AG04449 (cell line): ENCODE measurements around the gene GLB1L.

Experiments
- CTCF ChIA-PET: fragments of 350-600 bp; formaldehyde crosslinking; extraction: SDS; loops from one replicate; lab custom pipeline; 2021; ENCODE audit warnings: antibody characterized with exemption; lab: Yijun Ruan, JAX
- POLR2A ChIA-PET: fragments of 400-600, 350-600 bp; formaldehyde crosslinking; extraction: SDS; loops from one replicate; lab custom pipeline; 2020; ENCODE audit warnings: antibody characterized with exemption, inconsistent platforms; lab: Yijun Ruan, JAX
- DNase-seq: peaks from one replicate; pipeline ENCODE4 v3.0.0-alpha.2; 2010; ENCODE audit warnings: low read depth, low spot score
- H3K4me3 ChIP-seq: 2 replicates; pipeline ENCODE4 v1.5.1; 2011; ENCODE audit warnings: low read depth, mild to moderate bottlenecking, control low read depth, low read length
- TF ChIP-seq, protein P1 (sequence below): IDR thresholded peaks from one replicate; pipeline ENCODE4 v1.5.1; 2011; ENCODE audit warnings: mild to moderate bottlenecking, moderate library complexity, low read length, control low read depth, inconsistent platforms; ENCODE audit not compliant: insufficient read depth; ENCODE audit errors: missing control alignments

Gene GLB1L

GRCh38 chr2:219245148-219245898 is at the start of gene GLB1L, which contains the start of gene STK16:
GLB1L (minus strand) TSS chr2:219245444; CDS start chr2:219243573, 1,871 bp downstream.
STK16 (plus strand) TSS chr2:219245479; CDS start chr2:219246000, 521 bp downstream.
- ChIA-PET POLR2A (interaction anchor here (0.7 to 1.8 kb wide), 9 partner anchors 8 to 50 kb away, joined by 3 to 17 read pairs (median 4); partner anchors contain the start of genes ABCB6, ANKZF1, ATG9A and DNAJB2), CTCF (interaction anchor here (0.5 to 2.6 kb wide), 7 partner anchors 11 to 1854 kb away, joined by 3 to 35 read pairs (median 5); partner anchors contain the start of gene ANKZF1)
- DNase-seq: peak; percentile 57
- TF ChIP-seq, protein P1, sequence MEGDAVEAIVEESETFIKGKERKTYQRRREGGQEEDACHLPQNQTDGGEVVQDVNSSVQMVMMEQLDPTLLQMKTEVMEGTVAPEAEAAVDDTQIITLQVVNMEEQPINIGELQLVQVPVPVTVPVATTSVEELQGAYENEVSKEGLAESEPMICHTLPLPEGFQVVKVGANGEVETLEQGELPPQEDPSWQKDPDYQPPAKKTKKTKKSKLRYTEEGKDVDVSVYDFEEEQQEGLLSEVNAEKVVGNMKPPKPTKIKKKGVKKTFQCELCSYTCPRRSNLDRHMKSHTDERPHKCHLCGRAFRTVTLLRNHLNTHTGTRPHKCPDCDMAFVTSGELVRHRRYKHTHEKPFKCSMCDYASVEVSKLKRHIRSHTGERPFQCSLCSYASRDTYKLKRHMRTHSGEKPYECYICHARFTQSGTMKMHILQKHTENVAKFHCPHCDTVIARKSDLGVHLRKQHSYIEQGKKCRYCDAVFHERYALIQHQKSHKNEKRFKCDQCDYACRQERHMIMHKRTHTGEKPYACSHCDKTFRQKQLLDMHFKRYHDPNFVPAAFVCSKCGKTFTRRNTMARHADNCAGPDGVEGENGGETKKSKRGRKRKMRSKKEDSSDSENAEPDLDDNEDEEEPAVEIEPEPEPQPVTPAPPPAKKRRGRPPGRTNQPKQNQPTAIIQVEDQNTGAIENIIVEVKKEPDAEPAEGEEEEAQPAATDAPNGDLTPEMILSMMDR: no peak
- H3K4me3 ChIP-seq: peak within 1 kb of the TSS; percentile 98

DNA sequence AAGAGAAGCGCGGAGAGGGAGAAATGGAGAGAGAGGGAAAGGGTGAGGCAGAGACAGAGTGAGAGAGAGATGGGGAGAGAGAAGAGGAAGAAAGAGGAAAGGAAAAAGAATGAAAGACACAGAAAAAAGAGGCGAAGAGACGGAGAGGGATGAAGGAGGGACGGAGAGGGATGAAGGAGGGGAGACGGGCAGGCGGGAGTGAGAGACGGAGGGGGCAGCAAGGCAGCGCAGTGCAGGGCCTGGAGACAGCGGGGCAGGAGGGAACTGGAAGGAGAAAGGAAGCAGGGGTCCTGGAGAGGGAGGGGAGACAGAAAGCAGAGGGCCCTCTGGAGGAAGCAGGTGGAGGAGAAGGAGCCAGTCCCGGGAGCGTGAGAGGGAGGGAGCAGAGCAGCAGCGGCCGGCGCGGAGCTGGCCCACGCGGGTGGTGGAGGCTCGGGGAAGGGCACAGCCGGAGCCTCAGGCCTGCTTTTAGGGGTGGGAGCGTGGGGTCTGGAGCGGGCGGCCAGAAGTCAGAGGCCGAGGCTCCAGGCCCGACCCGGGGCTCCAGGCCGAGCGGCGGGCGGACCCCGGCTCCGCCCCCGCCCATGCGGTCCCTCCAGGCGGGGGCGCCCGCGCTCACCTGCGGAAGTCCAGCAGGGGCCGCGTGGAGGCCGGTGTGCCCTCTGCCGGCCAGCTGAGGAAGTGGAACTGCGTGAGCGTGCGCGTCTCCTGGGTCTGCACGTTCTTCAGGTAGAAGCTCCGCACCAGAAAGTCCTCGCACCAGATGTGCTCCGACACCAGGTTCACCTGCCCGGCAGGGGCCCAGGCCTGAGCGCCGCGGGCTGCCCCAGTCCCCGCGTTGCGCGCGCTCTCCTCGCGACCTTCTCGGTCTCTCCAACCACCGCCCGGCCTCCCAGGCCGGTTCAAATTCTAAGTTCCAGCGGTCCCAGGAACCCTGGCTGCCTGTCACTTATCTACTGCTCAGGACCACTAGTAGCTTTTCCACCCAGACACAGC is 49.4 kb upstream of the GLB1L start:
- POLR2A ChIA-PET: interaction anchor here (1.0 to 2.1 kb wide), 6 partner anchors 9 to 135 kb away, joined by 3 to 9 read pairs (median 3); partner anchors contain the start of genes ANKZF1, ATG9A, DNAJB2 and GLB1L
- TF ChIP-seq, protein P1: peak; percentile 96

DNA sequence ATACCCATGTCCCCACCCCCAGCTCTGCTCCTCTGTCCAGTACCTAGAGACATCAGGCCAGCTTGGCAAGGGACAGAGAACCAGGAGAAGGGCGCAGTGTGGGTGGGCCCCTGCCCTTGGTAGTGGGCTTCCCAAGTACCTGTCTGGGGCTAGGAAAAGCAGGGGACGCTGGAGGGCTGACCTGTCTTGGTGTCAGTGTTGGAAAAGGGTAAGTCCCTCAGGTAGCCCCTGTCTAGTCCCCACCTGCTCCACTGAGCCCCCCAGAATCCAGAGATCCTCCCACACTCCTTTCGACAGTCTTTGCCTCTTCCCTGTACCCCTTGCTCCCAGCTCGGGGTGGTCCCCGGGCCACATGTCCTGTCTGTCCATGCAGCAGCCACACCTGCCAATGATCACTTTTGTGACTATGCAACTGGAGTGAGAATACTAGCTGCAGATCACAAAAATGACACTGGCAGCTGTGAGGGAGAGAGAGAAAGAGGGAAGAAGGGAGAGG is 48.5 kb upstream of the GLB1L start:
- H3K4me3 ChIP-seq: no peak overlapping the region
- POLR2A ChIA-PET: interaction anchor here (0.6 to 2.1 kb wide), 2 partner anchors 15 to 120 kb away, joined by 3 to 9 read pairs; partner anchors contain the start of gene DNAJB2
- CTCF ChIA-PET: interaction anchor here (1.3 to 22.1 kb wide), 22 partner anchors 11 to 236 kb away, joined by 3 to 691 read pairs (median 18); partner anchors contain the start of genes ABCB6, ANKZF1, ATG9A and CNPPD1
- TF ChIP-seq, protein P1: no peak
- no peak for DNase-seq

More for the DNA sequence above, 49.4 kb upstream of the GLB1L start:
- peak overlapping the region; percentile 59 for H3K4me3 ChIP-seq
- CTCF ChIA-PET: interaction anchor here (0.6 to 22.1 kb wide), 80 partner anchors 10 to 1530 kb away, joined by 3 to 691 read pairs (median 5); partner anchors contain the start of genes ABCB6, ANKZF1, ATG9A and CHPF
- DNase-seq: no peak

DNA sequence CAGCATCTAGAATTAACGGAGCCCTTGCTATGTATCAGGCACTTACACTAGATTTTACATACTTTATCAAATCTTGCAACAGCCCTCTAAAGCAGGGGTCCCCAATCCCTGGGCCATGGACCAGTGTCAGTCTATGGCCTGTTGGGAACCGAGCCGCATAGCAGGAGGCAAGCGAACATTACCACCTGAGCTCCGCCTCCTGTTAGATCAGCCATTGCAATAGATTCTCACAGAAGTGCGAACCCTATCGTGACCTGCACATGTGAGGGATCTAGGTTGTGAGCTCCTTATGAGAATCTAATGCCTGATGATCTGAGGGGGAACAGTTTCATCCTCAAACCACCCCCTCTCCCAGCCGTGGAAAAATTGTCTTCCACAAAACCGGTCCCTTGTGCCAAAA is 47.4 kb upstream of the GLB1L start:
- CTCF ChIA-PET: interaction anchor here (1.0 to 22.1 kb wide), 10 partner anchors 12 to 237 kb away, joined by 3 to 691 read pairs (median 58); partner anchors contain the start of genes ANKZF1, ATG9A, CNPPD1 and DNAJB2
- TF ChIP-seq, protein P1: no peak
- POLR2A ChIA-PET: no interaction called here
- no peak for DNase-seq
- no peak overlapping the region for H3K4me3 ChIP-seq

DNA sequence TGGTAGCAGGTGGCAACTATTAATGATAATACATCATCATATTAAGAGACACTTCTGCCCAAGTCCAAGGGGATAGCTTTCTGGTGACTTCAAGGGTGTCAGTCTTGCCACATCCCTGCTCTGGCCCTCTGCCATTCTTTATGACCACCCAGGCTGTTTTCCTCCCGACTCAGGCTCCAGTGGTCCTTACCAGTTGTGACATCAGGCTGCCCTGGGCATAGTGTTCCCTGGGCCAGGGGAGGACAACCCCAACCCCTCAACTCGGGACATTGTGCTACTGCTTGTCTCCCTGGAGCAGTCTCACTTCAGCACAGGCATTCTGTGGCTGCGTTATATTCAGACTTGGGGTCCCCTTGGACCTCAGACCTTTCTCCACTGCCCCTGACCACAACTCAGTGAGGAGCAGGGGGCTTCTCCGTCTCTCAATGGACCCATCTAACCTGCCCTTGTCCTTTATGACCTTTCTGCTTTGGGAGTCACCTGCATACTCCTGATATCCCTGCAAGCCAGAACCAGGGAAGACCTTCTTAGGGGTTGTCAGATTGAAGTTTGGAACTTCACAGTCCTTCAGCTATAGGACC is 46.8 kb upstream of the GLB1L start:
- no peak for DNase-seq
- ChIA-PET POLR2A (no interaction called here), CTCF (interaction anchor here (1.0 to 22.1 kb wide), 10 partner anchors 13 to 239 kb away, joined by 3 to 691 read pairs (median 58); partner anchors contain the start of genes ANKZF1, ATG9A, CNPPD1 and DNAJB2)
- no peak overlapping the region for H3K4me3 ChIP-seq
- TF ChIP-seq, protein P1: no peak
